GM23248 (cell line): ENCODE data around the gene STAT1. TPM values are rescaled to one million over a fixed set of nuclear protein-coding genes. Genes with fewer than 3 reads are reported as not detected.
"Not testable (repeated sequence)": the region's sequence is repeated elsewhere in the genome, so short reads cannot be mapped to it uniquely, and the experiment has no call there.

Experiments
- DNase-seq: peaks from one replicate; pipeline ENCODE4 v3.0.0-alpha.2; 2015
- H2AFZ ChIP-seq: fragments of 200-600 bp; sonication (generic); 2 replicates; pipeline ENCODE4 v1.6.1; 2016; ENCODE audit warnings: antibody characterized with exemption
- H3F3A ChIP-seq: fragments of 200-600 bp; sonication (generic); 2 replicates; pipeline ENCODE4 v1.6.1; 2016; ENCODE audit warnings: mild to moderate bottlenecking, antibody characterized with exemption, mixed run types; ENCODE audit not compliant: insufficient read depth
- H3K27ac ChIP-seq: fragments of 200-600 bp; sonication (generic); 2 replicates; pipeline ENCODE4 v1.5.1; 2016; ENCODE audit warnings: mild to moderate bottlenecking
- H3K27me3 ChIP-seq: fragments of 200-600 bp; sonication (generic); replicated peaks from 2 replicates; pipeline ENCODE4 v1.6.1; 2016; ENCODE audit warnings: mild to moderate bottlenecking; ENCODE audit not compliant: insufficient read depth
- H3K36me3 ChIP-seq: fragments of 200-600 bp; sonication (generic); 2 replicates; pipeline ENCODE4 v1.6.1; 2016; ENCODE audit warnings: low read depth, mild to moderate bottlenecking
- H3K4me1 ChIP-seq: fragments of 200-600 bp; sonication (generic); 2 replicates; pipeline ENCODE4 v1.6.1; 2016; ENCODE audit warnings: mild to moderate bottlenecking; ENCODE audit not compliant: insufficient read depth
- H3K4me2 ChIP-seq: fragments of 200-600 bp; sonication (generic); one replicate; pipeline ENCODE4 v1.6.1; 2016; ENCODE audit warnings: mild to moderate bottlenecking; ENCODE audit not compliant: unreplicated experiment
- H3K4me3 ChIP-seq: fragments of 200-600 bp; sonication (generic); 2 replicates; pipeline ENCODE4 v1.5.1; 2016; ENCODE audit warnings: mild to moderate bottlenecking
- H3K79me2 ChIP-seq: fragments of 200-600 bp; sonication (generic); 2 replicates; pipeline ENCODE4 v1.6.1; 2016; ENCODE audit warnings: mild to moderate bottlenecking; ENCODE audit not compliant: insufficient read depth
- H3K9ac ChIP-seq: fragments of 200-600 bp; sonication (generic); 2 replicates; pipeline ENCODE4 v1.6.1; 2016; ENCODE audit warnings: mild to moderate bottlenecking
- H3K9me2 ChIP-seq: fragments of 200-600 bp; sonication (generic); 2 replicates; pipeline ENCODE4 v1.6.1; 2016; ENCODE audit warnings: mixed run types, mild to moderate bottlenecking, moderate library complexity; ENCODE audit not compliant: insufficient read depth
- H3K9me3 ChIP-seq: fragments of 200-600 bp; sonication (generic); one replicate; pipeline ENCODE4 v1.6.1; 2017; ENCODE audit warnings: low read depth
- H4K20me1 ChIP-seq: fragments of 200-600 bp; sonication (generic); 2 replicates; pipeline ENCODE4 v1.6.0; 2016; ENCODE audit not compliant: insufficient read depth
- EZH2 ChIP-seq: fragments of 200-600 bp; sonication (generic); IDR thresholded peaks from 2 replicates; pipeline ENCODE4 v1.6.1; 2018; ENCODE audit warnings: antibody characterized with exemption, mild to moderate bottlenecking; ENCODE audit not compliant: insufficient read depth, poor library complexity, severe bottlenecking
- EZH2phosphoT487 ChIP-seq: fragments of 200-600 bp; sonication (generic); IDR thresholded peaks from 2 replicates; pipeline ENCODE4 v1.6.1; 2018; ENCODE audit warnings: antibody characterized with exemption, moderate library complexity, mild to moderate bottlenecking, low read depth; ENCODE audit not compliant: insufficient read depth
- WGBS, 2 experiments: methylation state at CpG; one replicate each; pipeline ENCODE4 v1.1.6; 2015 to 2017; ENCODE audit warnings: low lambda C conversion rate in 2 of 2, low coverage in 1 of 2; ENCODE audit errors: missing lambda C conversion rate in 2 of 2; 5-methylcytosine and 5-hydroxymethylcytosine counted together
- in situ Hi-C: fragments of 300-500 bp; cut with MboI; formaldehyde crosslinking; loops from 2 replicates; pipeline ENCODE4 v1.15.0; 2020
- polyA plus RNA-seq: library from polyadenylated mRNA; unstranded; fragments of >200 nt; fragmentation: Nextera tagmentation; extraction: Ambion mirVana; gene quantifications from 2 replicates; pipeline ENCODE4 v1.2.1, GENCODE V29; 2016
- total RNA-seq: library from RNA; depleted of rRNA; stranded (reverse); fragments of >200 nt; shearing (Covaris generic); gene quantifications from 2 replicates; pipeline ENCODE4 v1.2.3, GENCODE V29; 2014

Gene STAT1
- total and polyA plus RNA-seq, 2 experiments from 2014 or later = 227 to 237 TPM

- H3K27me3 ChIP-seq = no peaks in the 10 kb centered on the region
- in situ Hi-C loops = no loop called here
- no peaks in the 10 kb centered on the region for H4K20me1 ChIP-seq
- no peaks in the 10 kb centered on the region for H3K9me3 ChIP-seq
- H3K4me2 ChIP-seq = no peak overlapping the region
- 80 to 83% methylated on average over 5 of the region's 5 CpGs for WGBS, 2 experiments
- peaks cover 54% of the 10 kb centered on the region for H3F3A ChIP-seq
- no peak overlapping the region for H3K9ac ChIP-seq
- TF ChIP-seq EZH2phosphoT487 = no peak
- no peak for TF ChIP-seq EZH2
- H3K9me2 ChIP-seq = no peaks in the 10 kb centered on the region
- peak; percentile 59 for DNase-seq
- no peak overlapping the region for H2AFZ ChIP-seq
- no peak overlapping the region for H3K27ac ChIP-seq
- H3K4me1 ChIP-seq = no peaks in the 10 kb centered on the region
- peaks cover 96% of the 10 kb centered on the region for H3K36me3 ChIP-seq
- peaks cover 9% of the 10 kb centered on the region; the same call in 1 of the 2 replicates for H3K79me2 ChIP-seq
- no peak overlapping the region for H3K4me3 ChIP-seq
These were observed 17.5 kb downstream of the STAT1 start for GRCh38 chr2:190996338-190996946.

DNA sequence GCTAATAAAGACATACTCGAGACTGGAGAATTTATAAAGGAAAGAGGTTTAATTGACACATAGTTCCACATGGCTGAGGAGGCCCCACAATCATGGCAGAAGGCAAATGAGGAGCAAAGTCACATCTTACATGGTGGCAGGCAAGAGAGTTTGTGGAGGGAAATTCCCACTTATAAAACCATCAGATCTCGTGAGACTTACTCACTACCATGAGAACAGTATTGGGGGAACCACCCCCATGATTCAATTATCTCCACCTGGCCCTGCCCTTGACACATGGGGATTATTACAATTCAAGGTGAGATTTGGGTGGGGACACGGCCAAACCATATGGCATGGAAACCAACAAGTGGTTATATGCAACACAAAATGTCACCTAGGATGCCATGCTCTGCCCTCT lies 18.7 kb downstream of the STAT1 start:
- H3K4me2 ChIP-seq, H3K9me2 ChIP-seq, H3K9ac ChIP-seq, H3K4me3 ChIP-seq, in situ Hi-C loops, H3K79me2 ChIP-seq, H3K27me3 ChIP-seq, H2AFZ ChIP-seq, H4K20me1 ChIP-seq, H3K27ac ChIP-seq, H3K4me1 ChIP-seq, H3K9me3 ChIP-seq, DNase-seq: not testable (repeated sequence)
- peaks cover 53% of the 10 kb centered on the region for H3F3A ChIP-seq
- H3K36me3 ChIP-seq = peaks cover 96% of the 10 kb centered on the region
- 96 to 97% methylated on average over 3 of the region's 3 CpGs for WGBS, 2 experiments

GRCh38 chr2:190994148-190994547 lies 19.8 kb downstream of the STAT1 start:
- no peak for DNase-seq
- Histone ChIP-seq H3K27ac (no peak overlapping the region), H3K9me3 (no peaks in the 10 kb centered on the region), H2AFZ (no peak overlapping the region), H3K4me3 (no peak overlapping the region), H3K9me2 (no peaks in the 10 kb centered on the region), H3K4me2 (no peak overlapping the region), H4K20me1 (no peaks in the 10 kb centered on the region), H3K9ac (no peak overlapping the region), H3K79me2 (0 out of 2 replicates have a peak, but pooled peaks cover 9% of the 10 kb centered on the region), H3K4me1 (no peaks in the 10 kb centered on the region), H3K36me3 (peaks cover 96% of the 10 kb centered on the region), H3K27me3 (no peaks in the 10 kb centered on the region), H3F3A (peaks cover 48% of the 10 kb centered on the region)
- in situ Hi-C loops = no loop called here
- no peak for TF ChIP-seq EZH2
- TF ChIP-seq EZH2phosphoT487 = no peak
- 98 to 100% methylated on average over 7 of the region's 7 CpGs for WGBS, 2 experiments

- Histone ChIP-seq H3K27me3 (no peaks in the 10 kb centered on the region), H3K27ac (no peak overlapping the region), H3K36me3 (peaks cover 91% of the 10 kb centered on the region), H3K9me3 (no peaks in the 10 kb centered on the region), H3K4me2 (no peak overlapping the region), H3K9ac (no peak overlapping the region), H3K79me2 (0 out of 2 replicates have a peak, but pooled peaks cover 9% of the 10 kb centered on the region), H3K4me3 (no peak overlapping the region), H3F3A (peaks cover 44% of the 10 kb centered on the region), H3K4me1 (no peaks in the 10 kb centered on the region), H3K9me2 (no peaks in the 10 kb centered on the region), H4K20me1 (no peaks in the 10 kb centered on the region), H2AFZ (no peak overlapping the region)
- in situ Hi-C loops = no loop called here
- no peak for DNase-seq
- WGBS, 2 experiments = 98% methylated on average over 6 of the region's 6 CpGs
- TF ChIP-seq EZH2phosphoT487 (no peak), EZH2 (no peak)
These were observed 20.7 kb downstream of the STAT1 start for GRCh38 chr2:190993292-190993643.

- no peak overlapping the region for H3K27ac ChIP-seq
- no peaks in the 10 kb centered on the region for H3K79me2 ChIP-seq
- no peak overlapping the region for H3K4me2 ChIP-seq
- DNase-seq = no peak
- peaks cover 64% of the 10 kb centered on the region for H3F3A ChIP-seq
- H4K20me1 ChIP-seq = no peaks in the 10 kb centered on the region
- no peaks in the 10 kb centered on the region for H3K9me2 ChIP-seq
- in situ Hi-C loops = no loop called here
- no peaks in the 10 kb centered on the region for H3K9me3 ChIP-seq
- TF ChIP-seq EZH2phosphoT487 = no peak
- no peak for TF ChIP-seq EZH2
- H3K4me1 ChIP-seq = peaks cover 2% of the 10 kb centered on the region
- no peak overlapping the region for H3K9ac ChIP-seq
- H3K4me3 ChIP-seq = no peak overlapping the region
- 96 to 98% methylated on average over 6 of the region's 6 CpGs for WGBS, 2 experiments
- peaks cover 91% of the 10 kb centered on the region for H3K36me3 ChIP-seq
- H2AFZ ChIP-seq = no peak overlapping the region
- H3K27me3 ChIP-seq = no peaks in the 10 kb centered on the region
These were observed 23.8 kb downstream of the STAT1 start for GRCh38 chr2:190990132-190990531.
